ENCODE data around the gene FAM114A1.

DNA sequence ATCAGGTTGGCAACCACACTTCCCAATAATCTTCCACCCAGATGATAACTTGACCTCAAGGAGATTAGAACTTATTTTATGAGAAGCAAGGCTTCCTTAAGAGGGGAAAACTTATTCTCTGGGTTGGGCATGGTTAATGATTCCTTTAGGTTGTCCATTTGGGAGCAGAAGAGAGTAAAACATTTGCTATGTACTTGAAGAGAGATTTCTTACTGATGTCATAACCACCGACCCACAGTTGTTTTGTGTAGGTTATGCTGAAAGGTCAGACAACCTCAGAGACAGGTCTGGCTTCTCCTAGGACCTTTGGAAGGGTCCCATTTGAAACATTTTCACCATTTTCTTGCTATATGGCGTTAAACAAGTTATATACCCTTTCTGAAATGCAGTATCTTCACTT is 56.1 kb downstream of the FAM114A1 start:
- TF ChIP-seq, protein P1, sequence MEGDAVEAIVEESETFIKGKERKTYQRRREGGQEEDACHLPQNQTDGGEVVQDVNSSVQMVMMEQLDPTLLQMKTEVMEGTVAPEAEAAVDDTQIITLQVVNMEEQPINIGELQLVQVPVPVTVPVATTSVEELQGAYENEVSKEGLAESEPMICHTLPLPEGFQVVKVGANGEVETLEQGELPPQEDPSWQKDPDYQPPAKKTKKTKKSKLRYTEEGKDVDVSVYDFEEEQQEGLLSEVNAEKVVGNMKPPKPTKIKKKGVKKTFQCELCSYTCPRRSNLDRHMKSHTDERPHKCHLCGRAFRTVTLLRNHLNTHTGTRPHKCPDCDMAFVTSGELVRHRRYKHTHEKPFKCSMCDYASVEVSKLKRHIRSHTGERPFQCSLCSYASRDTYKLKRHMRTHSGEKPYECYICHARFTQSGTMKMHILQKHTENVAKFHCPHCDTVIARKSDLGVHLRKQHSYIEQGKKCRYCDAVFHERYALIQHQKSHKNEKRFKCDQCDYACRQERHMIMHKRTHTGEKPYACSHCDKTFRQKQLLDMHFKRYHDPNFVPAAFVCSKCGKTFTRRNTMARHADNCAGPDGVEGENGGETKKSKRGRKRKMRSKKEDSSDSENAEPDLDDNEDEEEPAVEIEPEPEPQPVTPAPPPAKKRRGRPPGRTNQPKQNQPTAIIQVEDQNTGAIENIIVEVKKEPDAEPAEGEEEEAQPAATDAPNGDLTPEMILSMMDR (IDR thresholded peaks at IDR 0.05; ENCODE audit: poor library complexity, severe bottlenecking) = no peak
- TF ChIP-seq, protein P2, sequence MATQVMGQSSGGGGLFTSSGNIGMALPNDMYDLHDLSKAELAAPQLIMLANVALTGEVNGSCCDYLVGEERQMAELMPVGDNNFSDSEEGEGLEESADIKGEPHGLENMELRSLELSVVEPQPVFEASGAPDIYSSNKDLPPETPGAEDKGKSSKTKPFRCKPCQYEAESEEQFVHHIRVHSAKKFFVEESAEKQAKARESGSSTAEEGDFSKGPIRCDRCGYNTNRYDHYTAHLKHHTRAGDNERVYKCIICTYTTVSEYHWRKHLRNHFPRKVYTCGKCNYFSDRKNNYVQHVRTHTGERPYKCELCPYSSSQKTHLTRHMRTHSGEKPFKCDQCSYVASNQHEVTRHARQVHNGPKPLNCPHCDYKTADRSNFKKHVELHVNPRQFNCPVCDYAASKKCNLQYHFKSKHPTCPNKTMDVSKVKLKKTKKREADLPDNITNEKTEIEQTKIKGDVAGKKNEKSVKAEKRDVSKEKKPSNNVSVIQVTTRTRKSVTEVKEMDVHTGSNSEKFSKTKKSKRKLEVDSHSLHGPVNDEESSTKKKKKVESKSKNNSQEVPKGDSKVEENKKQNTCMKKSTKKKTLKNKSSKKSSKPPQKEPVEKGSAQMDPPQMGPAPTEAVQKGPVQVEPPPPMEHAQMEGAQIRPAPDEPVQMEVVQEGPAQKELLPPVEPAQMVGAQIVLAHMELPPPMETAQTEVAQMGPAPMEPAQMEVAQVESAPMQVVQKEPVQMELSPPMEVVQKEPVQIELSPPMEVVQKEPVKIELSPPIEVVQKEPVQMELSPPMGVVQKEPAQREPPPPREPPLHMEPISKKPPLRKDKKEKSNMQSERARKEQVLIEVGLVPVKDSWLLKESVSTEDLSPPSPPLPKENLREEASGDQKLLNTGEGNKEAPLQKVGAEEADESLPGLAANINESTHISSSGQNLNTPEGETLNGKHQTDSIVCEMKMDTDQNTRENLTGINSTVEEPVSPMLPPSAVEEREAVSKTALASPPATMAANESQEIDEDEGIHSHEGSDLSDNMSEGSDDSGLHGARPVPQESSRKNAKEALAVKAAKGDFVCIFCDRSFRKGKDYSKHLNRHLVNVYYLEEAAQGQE (IDR thresholded peaks at IDR 0.05; ENCODE audit: borderline replicate concordance) = no peak
- TF ChIP-seq EP300 (conservative IDR thresholded peaks at IDR 0.05; ENCODE audit: poor library complexity, severe bottlenecking) (no peak), EZH2 (IDR thresholded peaks at IDR 0.05; ENCODE audit: borderline replicate concordance, insufficient read depth, low read length, poor library complexity, severe bottlenecking) (no peak), MXI1 (conservative IDR thresholded peaks at IDR 0.05; ENCODE audit: poor library complexity, severe bottlenecking) (no peak), TAF1 (IDR thresholded peaks at IDR 0.05; ENCODE audit: low read depth) (no peak), POLR2AphosphoS5 (IDR thresholded peaks at IDR 0.05) (no peak), SMC3 (conservative IDR thresholded peaks at IDR 0.05; ENCODE audit: poor library complexity) (no peak), RAD21 (conservative IDR thresholded peaks at IDR 0.05) (no peak)
